Adrenal gland (tissue), 12 donors: ENCODE data around the gene C1orf122. TPM values are rescaled to one million over a fixed set of nuclear protein-coding genes. Genes with fewer than 3 reads are reported as not detected.

Source experiments
- DNase-seq, 7 donors: peaks; one replicate each; pipeline ENCODE4 v3.0.0-alpha.2; 2019 to 2020
- H3K27ac ChIP-seq, 5 donors: fragments of 200-600 bp; sonication (generic) in 4 of 5; 1 replicate in 3 of 5; 2 replicates in 2 of 5; pipeline versions ENCODE4 v1.5.1 to v1.8.0; 2016 to 2020; ENCODE audit warnings: mild to moderate bottlenecking in 1 of 5
- H3K27me3 ChIP-seq: fragments of 200-600 bp; 2 replicates; pipeline ENCODE4 v1.8.0; 2021
- H3K36me3 ChIP-seq, 2 donors: fragments of 200-600 bp; replicated peaks in 1 of 2; 1 replicate in 1 of 2; 2 replicates in 1 of 2; pipeline versions ENCODE4 v1.5.1 to v1.8.0; 2018 to 2022
- H3K4me1 ChIP-seq, 2 donors: fragments of 200-600 bp; replicated peaks in 1 of 2; 1 replicate in 1 of 2; 2 replicates in 1 of 2; pipeline versions ENCODE4 v1.5.1 to v1.8.0; 2018 to 2021
- H3K4me3 ChIP-seq, 4 donors: fragments of 200-600 bp; sonication (generic) in 3 of 4; one replicate each; pipeline ENCODE4 v1.5.1; 2016 to 2018
- H3K9me3 ChIP-seq, 3 donors: fragments of 200-600 bp; sonication (generic) in 1 of 3; replicated peaks in 1 of 3; 1 replicate in 2 of 3; 2 replicates in 1 of 3; pipeline versions ENCODE4 v1.5.1 to v1.8.0; 2016 to 2021
- POLR2A ChIP-seq, 2 donors: fragments of 450-650 bp; IDR thresholded peaks; one replicate each; pipeline ENCODE4 v1.6.1; 2017; ENCODE audit warnings: antibody characterized with exemption in 2 of 2, mild to moderate bottlenecking in 2 of 2, moderate library complexity in 1 of 2
- whole genome bisulfite sequencing, 4 donors: extraction: QIAGEN DNeasy Blood & Tissue Kit in 2 of 4; methylation state at CpG; one replicate each; pipeline versions ENCODE4 v1.1.5 to v1.1.7; 2013 to 2017; 5-methylcytosine and 5-hydroxymethylcytosine counted together
- intact Hi-C, 2 donors: fragments of 100-400 bp; cut with DNase I; formaldehyde crosslinking; loops; one replicate each; pipeline versions ENCODE4 v1.14.1 to v1.15.0; 2022 to 2023
- polyA plus RNA-seq, 3 donors: library from polyadenylated mRNA; stranded (reverse); fragments of 200-250 nt in 2 of 3; fragments of 350-450 nt in 1 of 3; fragmentation: Illumina TruSeq in 1 of 3; extraction: RNeasy Lipid Tissue Mini Kit (QIAGEN cat#74804) in 1 of 3; gene quantifications; one replicate each; pipeline ENCODE4 v1.2.3, GENCODE V29; 2013 to 2014
- total RNA-seq, 9 donors: library from RNA; depleted of rRNA in 4 of 9; stranded (reverse); fragments of >200 nt in 4 of 9; fragments of 120-200 nt in 1 of 9; fragmentation: NEBNext Ultra II Directional in 1 of 9; extraction: Animal tissue kit (Norgen Biotek cat#: 25700) in 1 of 9; gene quantifications; one replicate each; pipeline versions ENCODE4 v1.1.0 to v1.2.4, GENCODE V29; 2013 to 2023
- TF ChIP-seq, protein P1 (sequence below), 6 experiments: fragments of 450-650 bp in 4 of 6; fragments of 200-600 bp in 2 of 6; sonication (generic) in 1 of 6; IDR thresholded peaks; 1 replicate in 5 of 6; 2 replicates in 1 of 6; pipeline versions ENCODE4 v1.5.1 to v1.8.0; 2016 to 2021; ENCODE audit warnings: antibody characterized with exemption in 6 of 6, mild to moderate bottlenecking in 2 of 6, moderate library complexity in 1 of 6
- donor health status: healthy with polysubstance abuse.
- donor health status: Bipolar disorder and iron deficiency.
- donor health status: DM: yes; HTN: yes; CAD: no.
- donor health status: DM: no; HTN: no; CAD: no.
- donor health status: DM: no; HTN: no; CAD: no.
- donor health status: DM: yes; HTN: yes; CAD: no.

Gene C1orf122
- total and polyA plus RNA-seq, 12 donors: 21.0 to 173 (median 84.7) TPM

DNA sequence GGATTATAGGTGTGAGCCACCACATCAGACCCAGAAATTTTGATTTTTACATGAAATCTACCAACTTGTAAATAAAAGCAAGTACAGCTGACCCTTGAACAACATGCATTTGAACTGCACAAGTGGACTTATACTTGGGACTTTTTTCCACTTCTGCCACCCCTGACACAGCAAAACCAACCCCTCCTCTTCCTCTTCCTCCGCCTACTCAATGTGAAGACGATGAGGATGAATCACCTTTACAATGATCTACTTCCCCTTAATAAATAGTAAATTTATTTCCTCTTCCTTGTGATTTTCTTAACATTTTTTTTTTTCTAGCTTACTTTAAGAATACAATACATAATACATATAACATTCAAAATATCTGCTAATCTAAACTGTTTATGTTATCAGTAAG is 17.9 kb downstream of the C1orf122 start:
- Histone ChIP-seq H3K27ac (no peak overlapping the region), H3K36me3 (peaks cover 0 to 39% of the 10 kb centered on the region in 2 donors), H3K4me1 (no peaks in the 10 kb centered on the region), H3K9me3 (no peaks in the 10 kb centered on the region), H3K4me3 (no peak overlapping the region), H3K27me3 (no peaks in the 10 kb centered on the region)
- WGBS, 4 donors: 73 to 79% (median 76%) methylated on average over 2 of the region's 2 CpGs
- TF ChIP-seq, protein P1, sequence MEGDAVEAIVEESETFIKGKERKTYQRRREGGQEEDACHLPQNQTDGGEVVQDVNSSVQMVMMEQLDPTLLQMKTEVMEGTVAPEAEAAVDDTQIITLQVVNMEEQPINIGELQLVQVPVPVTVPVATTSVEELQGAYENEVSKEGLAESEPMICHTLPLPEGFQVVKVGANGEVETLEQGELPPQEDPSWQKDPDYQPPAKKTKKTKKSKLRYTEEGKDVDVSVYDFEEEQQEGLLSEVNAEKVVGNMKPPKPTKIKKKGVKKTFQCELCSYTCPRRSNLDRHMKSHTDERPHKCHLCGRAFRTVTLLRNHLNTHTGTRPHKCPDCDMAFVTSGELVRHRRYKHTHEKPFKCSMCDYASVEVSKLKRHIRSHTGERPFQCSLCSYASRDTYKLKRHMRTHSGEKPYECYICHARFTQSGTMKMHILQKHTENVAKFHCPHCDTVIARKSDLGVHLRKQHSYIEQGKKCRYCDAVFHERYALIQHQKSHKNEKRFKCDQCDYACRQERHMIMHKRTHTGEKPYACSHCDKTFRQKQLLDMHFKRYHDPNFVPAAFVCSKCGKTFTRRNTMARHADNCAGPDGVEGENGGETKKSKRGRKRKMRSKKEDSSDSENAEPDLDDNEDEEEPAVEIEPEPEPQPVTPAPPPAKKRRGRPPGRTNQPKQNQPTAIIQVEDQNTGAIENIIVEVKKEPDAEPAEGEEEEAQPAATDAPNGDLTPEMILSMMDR (IDR thresholded peaks at IDR 0.05): no peak
- TF ChIP-seq POLR2A (IDR thresholded peaks at IDR 0.05): no peak
- intact Hi-C loops: no loop called here
- no peak for DNase-seq

DNA sequence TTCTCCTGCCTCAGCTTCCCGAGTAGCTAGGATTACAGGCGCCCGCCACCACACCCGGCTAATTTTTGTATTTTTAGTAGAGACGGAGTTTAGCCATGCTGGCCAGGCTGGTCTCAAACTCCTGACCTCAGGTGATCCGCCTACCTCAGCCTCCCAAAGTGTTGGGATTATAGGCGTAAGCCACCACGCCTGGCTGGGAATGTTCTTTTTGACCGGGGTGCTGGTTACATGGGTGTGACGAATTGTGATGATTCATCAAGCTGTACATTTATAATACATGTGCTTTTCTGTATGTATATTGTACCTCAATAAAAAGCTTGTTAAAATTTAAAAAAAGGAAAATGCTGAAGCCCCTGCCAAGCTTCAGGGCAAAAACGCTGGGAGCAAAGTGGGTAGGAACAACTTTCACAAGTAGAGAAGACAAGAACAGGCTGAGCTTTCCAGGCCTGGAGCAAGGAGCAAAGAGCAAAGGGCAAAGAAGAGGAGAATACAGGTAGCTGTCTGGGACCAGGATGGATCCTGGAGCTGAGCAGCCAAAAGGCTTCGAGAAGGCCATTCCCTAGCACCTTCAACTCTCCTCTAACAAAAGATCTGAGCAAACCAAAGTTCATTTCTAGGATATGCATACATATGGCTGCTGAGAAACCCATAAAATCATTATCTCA is 21.0 kb downstream of the C1orf122 start:
- Histone ChIP-seq H3K36me3 (peaks cover 0 to 38% of the 10 kb centered on the region in 2 donors), H3K27ac (no peak overlapping the region), H3K27me3 (no peaks in the 10 kb centered on the region), H3K9me3 (no peaks in the 10 kb centered on the region), H3K4me1 (no peaks in the 10 kb centered on the region), H3K4me3 (no peak overlapping the region)
- intact Hi-C loops: no loop called here
- TF ChIP-seq, protein P1 (IDR thresholded peaks at IDR 0.05): no peak
- no peak for TF ChIP-seq POLR2A (IDR thresholded peaks at IDR 0.05)
- no peak for DNase-seq
- WGBS, 4 donors: 86 to 95% (median 93%) methylated on average over 12 of the region's 12 CpGs

DNA sequence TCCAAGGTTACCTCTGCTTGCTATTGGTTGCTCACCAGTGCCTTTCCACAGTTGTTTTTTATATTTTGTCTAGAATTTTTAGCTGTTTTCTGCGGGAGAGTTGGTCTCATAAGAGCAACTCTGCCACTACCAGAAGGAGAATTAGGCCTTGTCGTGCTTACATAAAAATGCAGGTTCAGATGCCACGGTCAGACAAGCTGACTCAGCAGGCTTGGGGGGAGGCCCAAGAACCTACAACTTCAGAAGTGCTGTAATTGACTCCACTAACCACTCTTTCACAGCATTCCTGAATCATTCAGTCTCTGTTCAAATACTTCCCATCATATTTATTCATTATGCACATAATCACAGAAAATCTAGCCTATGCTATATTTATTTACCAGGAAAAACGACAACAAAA is 23.5 kb downstream of the C1orf122 start:
- DNase-seq: no peak
- H3K9me3 ChIP-seq: no peaks in the 10 kb centered on the region
- WGBS, 4 donors: 85 to 90% (median 89%) methylated on average over 4 of the region's 4 CpGs
- TF ChIP-seq, protein P1 (IDR thresholded peaks at IDR 0.05): no peak
- no peak for TF ChIP-seq POLR2A (IDR thresholded peaks at IDR 0.05)
- no peak overlapping the region for H3K4me3 ChIP-seq
- no peak overlapping the region for H3K27ac ChIP-seq
- intact Hi-C loops: no loop called here
- H3K36me3 ChIP-seq: peaks cover 0 to 59% of the 10 kb centered on the region in 2 donors
- no peaks in the 10 kb centered on the region for H3K27me3 ChIP-seq
- H3K4me1 ChIP-seq: no peaks in the 10 kb centered on the region

DNA sequence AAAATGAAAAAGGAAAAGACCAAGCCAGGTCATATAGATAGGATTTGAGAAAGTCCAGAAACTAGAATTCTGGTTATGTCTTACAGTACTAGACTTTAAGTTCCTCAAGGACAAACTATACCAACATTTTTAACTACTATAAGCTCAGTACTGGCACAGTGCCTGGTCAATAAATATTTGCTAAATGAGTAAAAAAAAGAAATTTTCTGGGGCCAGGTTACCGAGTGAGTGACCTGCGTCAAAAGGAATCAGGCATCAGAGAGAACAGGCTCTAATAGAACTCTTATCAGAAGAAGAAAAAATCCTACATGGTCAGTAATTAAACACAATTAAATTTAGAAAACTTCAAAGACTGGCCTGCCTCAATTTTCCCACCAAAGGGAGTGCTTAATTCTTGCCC is 24.2 kb downstream of the C1orf122 start:
- Histone ChIP-seq H3K36me3 (peaks cover 0 to 65% of the 10 kb centered on the region in 2 donors), H3K27me3 (no peaks in the 10 kb centered on the region), H3K27ac (no peak overlapping the region), H3K4me3 (no peak overlapping the region), H3K9me3 (no peaks in the 10 kb centered on the region), H3K4me1 (no peaks in the 10 kb centered on the region)
- no peak for DNase-seq
- intact Hi-C loops: no loop called here
- WGBS, 4 donors: 85 to 94% (median 90%) methylated on average over 2 of the region's 2 CpGs
- TF ChIP-seq POLR2A (IDR thresholded peaks at IDR 0.05): no peak
- TF ChIP-seq, protein P1 (IDR thresholded peaks at IDR 0.05): no peak
